ENCODE results near the gene SEPTIN3. TPM values are rescaled to one million over a fixed set of nuclear protein-coding genes. Genes with fewer than 3 reads are reported as not detected.

SEPTIN3 gene
- total RNA-seq, 4 donors from 2014 or later = 0.76 to 1.2 (median 0.96) TPM

DNA sequence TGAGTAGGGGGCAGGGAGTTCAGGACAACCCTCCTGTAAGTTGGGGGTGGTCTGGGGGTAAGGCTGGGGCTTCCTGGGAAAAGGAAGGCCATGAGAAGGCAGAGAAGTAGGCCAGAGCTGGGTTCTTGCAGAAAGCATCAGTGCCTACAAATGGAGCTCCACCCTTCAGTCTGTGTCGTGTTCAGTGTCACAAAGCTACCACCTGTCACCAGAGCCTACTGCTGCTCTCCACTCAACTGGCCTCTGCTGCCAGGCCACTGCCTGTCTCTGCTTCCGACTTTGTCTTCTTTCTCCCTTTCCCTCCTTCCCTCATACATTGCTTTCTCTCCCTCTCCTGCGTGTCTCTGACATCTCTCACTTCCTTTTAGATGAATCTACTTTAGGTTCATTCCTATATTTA is 26.0 kb downstream of the SEPTIN3 start:
- WGBS, 2 donors = 68 to 80% methylated on average over 3 of the region's 3 CpGs
- TF ChIP-seq, protein P1, sequence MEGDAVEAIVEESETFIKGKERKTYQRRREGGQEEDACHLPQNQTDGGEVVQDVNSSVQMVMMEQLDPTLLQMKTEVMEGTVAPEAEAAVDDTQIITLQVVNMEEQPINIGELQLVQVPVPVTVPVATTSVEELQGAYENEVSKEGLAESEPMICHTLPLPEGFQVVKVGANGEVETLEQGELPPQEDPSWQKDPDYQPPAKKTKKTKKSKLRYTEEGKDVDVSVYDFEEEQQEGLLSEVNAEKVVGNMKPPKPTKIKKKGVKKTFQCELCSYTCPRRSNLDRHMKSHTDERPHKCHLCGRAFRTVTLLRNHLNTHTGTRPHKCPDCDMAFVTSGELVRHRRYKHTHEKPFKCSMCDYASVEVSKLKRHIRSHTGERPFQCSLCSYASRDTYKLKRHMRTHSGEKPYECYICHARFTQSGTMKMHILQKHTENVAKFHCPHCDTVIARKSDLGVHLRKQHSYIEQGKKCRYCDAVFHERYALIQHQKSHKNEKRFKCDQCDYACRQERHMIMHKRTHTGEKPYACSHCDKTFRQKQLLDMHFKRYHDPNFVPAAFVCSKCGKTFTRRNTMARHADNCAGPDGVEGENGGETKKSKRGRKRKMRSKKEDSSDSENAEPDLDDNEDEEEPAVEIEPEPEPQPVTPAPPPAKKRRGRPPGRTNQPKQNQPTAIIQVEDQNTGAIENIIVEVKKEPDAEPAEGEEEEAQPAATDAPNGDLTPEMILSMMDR (IDR thresholded peaks at IDR 0.05) = no peak
- no peak for TF ChIP-seq POLR2A (IDR thresholded peaks at IDR 0.05)
- no peak overlapping the region for H3K4me3 ChIP-seq (ENCODE audit: low read depth, poor library complexity, severe bottlenecking)
- DNase-seq (ENCODE audit: low spot score in 2 of 2) = peak in 1 of 2 donors; percentile 42
- intact Hi-C loops (cut with DNase I; ENCODE audit: low total_unique reads) = no loop called here

DNA sequence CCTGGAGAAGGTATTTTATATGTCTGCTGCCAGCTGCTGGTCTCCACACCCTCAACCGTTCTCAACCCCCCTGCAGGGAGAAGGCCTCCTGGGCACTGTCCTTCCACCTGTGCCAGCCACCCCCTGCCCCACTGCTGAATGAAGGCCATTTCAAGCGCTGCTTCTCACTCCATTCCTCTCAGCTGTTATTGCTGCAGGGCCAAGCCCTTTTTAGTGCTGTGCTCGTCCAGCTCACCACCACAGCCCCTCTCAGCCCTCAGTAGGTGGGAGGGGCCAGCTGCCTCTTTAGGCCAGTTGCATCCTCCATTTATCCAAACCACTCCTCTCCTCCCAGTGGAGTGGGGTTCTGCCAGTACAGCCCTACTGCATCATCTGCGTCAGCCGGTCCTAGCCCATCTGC is 27.6 kb downstream of the SEPTIN3 start:
- TF ChIP-seq, protein P1 (IDR thresholded peaks at IDR 0.05) = no peak
- no peak for TF ChIP-seq POLR2A (IDR thresholded peaks at IDR 0.05)
- DNase-seq (ENCODE audit: low spot score in 2 of 2) = no peak
- H3K4me3 ChIP-seq (ENCODE audit: low read depth, poor library complexity, severe bottlenecking) = no peak overlapping the region
- 89 to 91% methylated on average over 5 of the region's 5 CpGs for WGBS, 2 donors
- intact Hi-C loops (cut with DNase I; ENCODE audit: low total_unique reads) = no loop called here

DNA sequence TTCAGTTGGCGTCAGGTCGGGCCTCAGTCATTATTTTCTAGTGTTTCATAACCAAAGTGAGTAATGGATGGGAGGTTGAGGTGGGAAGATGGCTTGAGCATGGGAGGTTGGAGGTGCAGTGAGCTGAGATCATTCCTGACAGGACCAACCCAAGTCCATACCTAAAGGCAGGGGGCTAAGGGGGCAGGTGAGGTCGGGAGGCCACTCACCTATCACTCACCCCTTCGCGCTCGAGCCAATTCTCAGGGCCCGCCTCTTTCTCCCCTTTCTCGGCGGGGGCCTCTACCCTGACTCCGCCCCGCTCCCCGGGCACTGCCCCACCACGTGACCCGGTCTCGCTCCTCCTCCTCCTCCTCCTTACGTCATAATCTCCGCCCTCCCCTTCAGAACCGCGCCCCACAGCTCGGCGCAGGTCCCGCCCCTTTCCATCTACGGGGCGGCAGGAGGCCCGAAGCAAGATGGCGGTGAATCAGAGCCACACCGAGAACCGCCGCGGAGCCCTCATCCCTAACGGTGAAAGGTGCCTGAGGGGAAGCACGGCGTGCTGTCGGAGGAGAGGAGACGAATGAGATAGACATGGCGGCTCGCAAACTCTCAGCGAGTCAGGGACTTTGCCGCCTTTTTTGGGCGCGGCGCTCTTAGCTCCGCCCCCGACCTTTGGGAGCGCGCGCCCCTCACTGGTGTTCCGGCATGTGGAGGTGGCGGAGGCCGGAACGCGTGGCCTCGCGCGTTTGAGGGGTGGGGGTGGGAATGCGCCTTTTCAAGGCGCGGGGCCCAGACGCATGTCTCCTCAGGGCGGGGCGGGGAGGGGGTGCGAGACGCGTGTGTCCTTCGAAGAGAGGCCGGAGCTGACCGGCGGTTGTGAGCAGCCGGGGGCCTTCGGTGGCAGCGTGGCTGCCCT is 29.4 kb downstream of the SEPTIN3 start, which contains the start of gene WBP2NL:
TSS of gene WBP2NL (plus strand) at position 428 of the 901 bp plus-strand sequence. CDS start at position 459, 31 bp downstream.
- peak; percentile 81 to 95 for DNase-seq (ENCODE audit: low spot score in 2 of 2)
- 31 to 39% methylated on average over 60 to 67 of the region's 71 CpGs for WGBS, 2 donors
- intact Hi-C loops (cut with DNase I; ENCODE audit: low total_unique reads) = no loop called here
- H3K4me3 ChIP-seq (ENCODE audit: low read depth, poor library complexity, severe bottlenecking) = peak within 1 kb of the TSS; percentile 33
- TF ChIP-seq, protein P1 (IDR thresholded peaks at IDR 0.05) = no peak
- peak in 1 of 2 donors; percentile 26 for TF ChIP-seq POLR2A (IDR thresholded peaks at IDR 0.05)

DNA sequence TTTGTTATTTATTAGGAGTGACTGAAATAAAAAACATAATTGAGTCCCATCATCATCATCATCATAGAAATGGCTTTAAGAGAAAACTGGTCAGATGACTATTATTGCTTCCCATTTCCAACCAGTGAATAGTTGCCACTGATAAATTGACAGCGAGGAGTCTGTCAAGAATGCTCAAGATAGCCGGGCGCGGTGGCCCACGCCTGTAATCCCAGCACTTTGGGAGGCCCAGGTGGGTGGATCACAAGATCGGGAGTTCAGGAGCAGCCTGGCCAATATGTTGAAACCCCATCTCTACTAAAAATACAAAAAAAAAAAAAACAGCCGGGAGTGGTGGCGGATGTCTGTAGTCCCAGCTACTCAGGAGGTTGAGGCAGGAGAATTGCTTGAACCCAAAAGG is 31.2 kb downstream of the SEPTIN3 start:
- intact Hi-C loops (cut with DNase I; ENCODE audit: low total_unique reads) = no loop called here
- 95 to 98% methylated on average over 8 of the region's 8 CpGs for WGBS, 2 donors
- H3K4me3 ChIP-seq (ENCODE audit: low read depth, poor library complexity, severe bottlenecking) = no peak overlapping the region
- DNase-seq (ENCODE audit: low spot score in 2 of 2) = peak in 1 of 2 donors; percentile 28
- TF ChIP-seq POLR2A (IDR thresholded peaks at IDR 0.05) = no peak
- TF ChIP-seq, protein P1 (IDR thresholded peaks at IDR 0.05) = no peak

DNA sequence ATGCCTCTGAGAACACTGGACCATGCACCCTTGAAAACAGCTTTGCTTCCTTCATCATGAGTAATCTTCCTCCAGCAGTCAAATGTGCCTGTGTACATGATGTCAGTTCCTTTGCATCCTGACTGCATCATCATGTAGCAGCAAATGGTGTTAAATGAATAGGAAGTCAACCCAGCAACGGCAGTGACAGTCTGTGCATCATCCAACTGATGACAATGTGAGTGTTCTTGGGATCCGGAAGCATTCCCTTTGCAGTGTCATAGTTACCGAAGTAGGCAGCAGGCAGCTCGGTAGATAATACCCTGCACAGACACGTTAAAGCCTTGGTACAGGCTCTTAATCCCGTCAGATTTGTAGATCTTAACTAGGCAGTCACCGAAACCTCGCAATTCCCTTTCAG is 31.9 kb downstream of the SEPTIN3 start:
- intact Hi-C loops (cut with DNase I; ENCODE audit: low total_unique reads) = no loop called here
- DNase-seq (ENCODE audit: low spot score in 2 of 2) = no peak
- TF ChIP-seq, protein P1 (IDR thresholded peaks at IDR 0.05) = no peak
- no peak for TF ChIP-seq POLR2A (IDR thresholded peaks at IDR 0.05)
- WGBS, 2 donors = 75 to 78% methylated on average over 8 of the region's 8 CpGs
- no peak overlapping the region for H3K4me3 ChIP-seq (ENCODE audit: low read depth, poor library complexity, severe bottlenecking)
